Type B pancreatic cell (in vitro differentiated cells): ENCODE results near the gene PID1. TPM values are rescaled to one million over a fixed set of nuclear protein-coding genes. Genes with fewer than 3 reads are reported as not detected.

ENCODE experiments used
- DNase-seq: peaks from one replicate; pipeline ENCODE4 v3.0.0; 2021; ENCODE audit warnings: mixed read lengths; ENCODE audit not compliant: unreplicated experiment; ENCODE audit errors: extremely low spot score
- H3K27ac Mint-ChIP-seq: 2 replicates; pipeline ENCODE4 v1.8.0; 2021; ENCODE audit warnings: mild to moderate bottlenecking, mixed read lengths
- H3K27me3 Mint-ChIP-seq: 2 replicates; pipeline ENCODE4 v1.8.0; 2021; ENCODE audit warnings: mixed read lengths
- H3K36me3 Mint-ChIP-seq: 2 replicates; pipeline ENCODE4 v1.8.0; 2021; ENCODE audit warnings: mixed read lengths
- H3K4me1 Mint-ChIP-seq: one replicate; pipeline ENCODE4 v1.8.0; 2021; ENCODE audit warnings: mixed read lengths; ENCODE audit not compliant: unreplicated experiment
- H3K4me3 Mint-ChIP-seq: 2 replicates; pipeline ENCODE4 v1.8.0; 2021; ENCODE audit warnings: mild to moderate bottlenecking, mixed read lengths
- H3K9me3 Mint-ChIP-seq: 2 replicates; pipeline ENCODE4 v1.8.0; 2021; ENCODE audit warnings: mixed read lengths
- total RNA-seq: library from RNA; stranded (reverse); gene quantifications from 2 replicates; pipeline ENCODE4 v1.2.1, GENCODE V29; 2021; ENCODE audit warnings: low replicate concordance
- TF ChIP-seq, protein P1 (sequence below): fragments of 200-600 bp; sonication (generic); conservative IDR thresholded peaks from 2 replicates; pipeline ENCODE4 v1.5.0; 2021; ENCODE audit warnings: antibody characterized with exemption, mild to moderate bottlenecking

The PID1 gene
- total RNA-seq, 1 donor from 2014 or later, result 0.92 TPM

DNA sequence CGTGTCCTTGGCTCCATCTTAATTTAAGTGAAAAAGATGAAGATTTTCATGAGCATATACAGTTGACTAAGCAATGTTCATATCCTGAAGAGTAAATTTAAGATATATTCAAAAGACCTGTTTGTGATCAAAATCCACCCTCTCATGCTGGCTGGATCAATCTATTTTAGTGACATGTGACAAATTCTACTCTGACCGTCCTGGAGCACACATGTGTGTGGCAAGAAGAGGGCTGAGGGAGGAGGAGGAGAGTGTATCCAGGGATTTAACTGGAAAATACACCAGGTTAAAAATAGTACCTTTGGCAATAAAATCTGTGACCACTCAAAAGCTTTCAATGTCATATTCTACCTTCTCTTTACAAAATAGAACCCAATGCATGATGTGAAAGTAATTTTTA is 228.7 kb downstream of the PID1 start:
- Mint-ChIP-seq H3K27me3 (peaks cover 2% of the 10 kb centered on the region), H3K9me3 (no peaks in the 10 kb centered on the region), H3K4me3 (no peak overlapping the region), H3K27ac (no peak overlapping the region), H3K36me3 (no peaks in the 10 kb centered on the region), H3K4me1 (no peaks in the 10 kb centered on the region)
- TF ChIP-seq, protein P1, sequence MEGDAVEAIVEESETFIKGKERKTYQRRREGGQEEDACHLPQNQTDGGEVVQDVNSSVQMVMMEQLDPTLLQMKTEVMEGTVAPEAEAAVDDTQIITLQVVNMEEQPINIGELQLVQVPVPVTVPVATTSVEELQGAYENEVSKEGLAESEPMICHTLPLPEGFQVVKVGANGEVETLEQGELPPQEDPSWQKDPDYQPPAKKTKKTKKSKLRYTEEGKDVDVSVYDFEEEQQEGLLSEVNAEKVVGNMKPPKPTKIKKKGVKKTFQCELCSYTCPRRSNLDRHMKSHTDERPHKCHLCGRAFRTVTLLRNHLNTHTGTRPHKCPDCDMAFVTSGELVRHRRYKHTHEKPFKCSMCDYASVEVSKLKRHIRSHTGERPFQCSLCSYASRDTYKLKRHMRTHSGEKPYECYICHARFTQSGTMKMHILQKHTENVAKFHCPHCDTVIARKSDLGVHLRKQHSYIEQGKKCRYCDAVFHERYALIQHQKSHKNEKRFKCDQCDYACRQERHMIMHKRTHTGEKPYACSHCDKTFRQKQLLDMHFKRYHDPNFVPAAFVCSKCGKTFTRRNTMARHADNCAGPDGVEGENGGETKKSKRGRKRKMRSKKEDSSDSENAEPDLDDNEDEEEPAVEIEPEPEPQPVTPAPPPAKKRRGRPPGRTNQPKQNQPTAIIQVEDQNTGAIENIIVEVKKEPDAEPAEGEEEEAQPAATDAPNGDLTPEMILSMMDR, result no peak
- no peak for DNase-seq

DNA sequence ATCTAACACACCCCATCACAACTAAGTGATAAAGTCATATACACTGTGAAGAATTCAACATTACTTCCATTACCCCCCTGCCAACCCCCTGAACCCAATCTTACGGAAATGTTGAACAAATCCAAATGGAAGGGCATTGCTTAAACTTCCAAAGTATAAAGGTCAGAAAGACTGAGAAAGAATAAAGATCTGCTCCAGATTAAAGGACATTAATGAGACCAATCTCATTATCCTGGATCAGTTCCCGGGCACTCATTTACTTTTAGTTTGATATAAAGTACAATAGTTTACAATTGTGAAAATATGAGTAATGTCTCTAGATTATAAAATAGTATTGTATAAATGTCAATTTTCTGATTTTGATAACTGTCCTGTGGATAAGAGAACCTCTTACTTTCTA is 229.4 kb downstream of the PID1 start:
- no peaks in the 10 kb centered on the region for H3K9me3 Mint-ChIP-seq
- TF ChIP-seq, protein P1, result no peak
- H3K36me3 Mint-ChIP-seq, result no peaks in the 10 kb centered on the region
- no peak overlapping the region for H3K4me3 Mint-ChIP-seq
- no peaks in the 10 kb centered on the region for H3K4me1 Mint-ChIP-seq
- H3K27ac Mint-ChIP-seq, result no peak overlapping the region
- no peak for DNase-seq
- peaks cover 2% of the 10 kb centered on the region for H3K27me3 Mint-ChIP-seq

DNA sequence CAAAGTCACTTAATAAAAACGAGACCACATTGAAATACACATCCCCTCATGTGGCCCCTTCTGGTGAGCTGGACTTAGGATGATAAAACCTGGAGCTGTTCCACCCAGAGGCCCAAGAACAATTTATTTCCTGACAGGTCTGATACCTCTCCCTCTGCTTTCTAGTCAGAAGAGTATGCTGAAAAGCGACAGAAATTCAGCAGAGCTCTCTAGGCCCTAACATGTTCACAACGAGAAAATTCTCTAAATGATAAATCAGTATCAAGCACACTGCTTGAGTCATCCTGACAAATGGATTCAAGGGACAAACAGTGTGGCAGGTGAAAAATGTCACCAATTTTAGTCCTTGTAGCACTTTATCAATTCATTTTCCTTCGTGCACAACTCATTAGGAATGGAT is 233.5 kb downstream of the PID1 start:
- H3K27me3 Mint-ChIP-seq, result no peaks in the 10 kb centered on the region

DNA sequence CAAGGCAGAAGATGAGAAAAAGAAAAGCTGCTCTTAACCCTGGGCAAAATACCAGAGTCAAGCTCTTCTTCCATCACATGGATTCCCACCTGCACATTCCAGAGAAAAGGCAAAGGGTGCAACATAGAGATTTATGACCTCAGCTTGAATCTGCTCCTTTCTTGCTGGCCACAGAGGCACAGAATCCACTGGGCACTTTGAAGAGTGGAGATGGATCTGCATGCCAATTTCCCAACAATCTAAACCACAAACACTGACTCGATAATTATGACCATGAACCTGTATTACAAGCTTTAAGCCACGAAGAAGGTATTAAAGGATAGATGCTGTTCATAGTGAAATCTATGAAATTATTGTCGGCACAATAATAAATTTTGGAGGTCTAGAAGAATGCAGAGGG is 237.3 kb downstream of the PID1 start:
- no peaks in the 10 kb centered on the region for H3K9me3 Mint-ChIP-seq
- H3K4me3 Mint-ChIP-seq, result no peak overlapping the region
- no peak for DNase-seq
- no peaks in the 10 kb centered on the region for H3K36me3 Mint-ChIP-seq
- no peaks in the 10 kb centered on the region for H3K27me3 Mint-ChIP-seq
- H3K4me1 Mint-ChIP-seq, result no peaks in the 10 kb centered on the region
- TF ChIP-seq, protein P1, result no peak
- no peak overlapping the region for H3K27ac Mint-ChIP-seq

More for the DNA sequence above, 233.5 kb downstream of the PID1 start:
- Mint-ChIP-seq H3K4me1 (no peaks in the 10 kb centered on the region), H3K4me3 (no peak overlapping the region), H3K9me3 (no peaks in the 10 kb centered on the region), H3K27ac (no peak overlapping the region), H3K36me3 (no peaks in the 10 kb centered on the region)
- TF ChIP-seq, protein P1, result no peak
- no peak for DNase-seq

DNA sequence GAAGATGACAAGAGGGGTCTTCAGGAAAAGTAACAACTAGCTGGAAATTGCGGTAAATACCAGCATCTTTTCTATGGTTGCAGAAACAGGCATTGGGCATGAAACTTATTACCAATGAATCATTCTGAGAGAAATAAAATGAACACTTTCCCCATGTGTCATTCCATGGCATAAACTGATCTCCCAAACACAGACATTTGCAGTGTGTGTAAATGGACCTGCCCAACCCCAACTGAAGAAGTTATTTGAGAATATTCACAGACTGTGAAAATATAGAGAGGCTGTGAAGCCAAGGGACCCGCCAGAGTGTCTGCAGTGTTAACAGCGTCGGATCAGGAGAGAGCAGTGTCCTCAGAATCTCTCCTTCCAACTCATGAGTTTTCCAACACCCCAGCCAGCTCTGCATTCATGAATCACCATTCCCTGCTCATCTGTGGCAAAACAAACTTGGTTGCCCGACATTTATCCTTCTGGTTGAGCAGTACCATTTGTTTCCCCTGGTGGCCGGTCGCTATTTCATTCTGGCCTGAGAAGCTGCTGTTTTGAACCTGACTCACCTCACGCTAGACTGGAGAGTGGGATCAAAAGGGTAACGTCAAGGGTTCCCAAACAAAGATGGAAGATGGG is 238.4 kb downstream of the PID1 start:
- Mint-ChIP-seq H3K27ac (no peak overlapping the region), H3K27me3 (no peaks in the 10 kb centered on the region), H3K36me3 (no peaks in the 10 kb centered on the region), H3K9me3 (no peaks in the 10 kb centered on the region), H3K4me1 (no peaks in the 10 kb centered on the region), H3K4me3 (no peak overlapping the region)
- TF ChIP-seq, protein P1, result no peak
- no peak for DNase-seq
